GM18858 (cell line): ENCODE measurements around the gene ZSWIM3.
"Not testable (repeated sequence)": the region's sequence is repeated elsewhere in the genome, so short reads cannot be mapped to it uniquely, and the experiment has no call there.

Experiments used
- ATAC-seq: cut with Tn5 transposase; IDR thresholded peaks from one replicate; pipeline ENCODE4 v1.9.1; 2021; ENCODE audit not compliant: unreplicated experiment

Gene ZSWIM3

GRCh38 chr20:45890077-45890984 lies 32.9 kb downstream of the ZSWIM3 start:
- ATAC-seq = no peak

GRCh38 chr20:45890985-45891983 lies 33.9 kb downstream of the ZSWIM3 start, which contains the start of the genes CTSA and NEURL2:
TSS of gene CTSA (plus strand) at chr20:45891335. CDS start at chr20:45891569, 234 bp downstream.
TSS of gene NEURL2 (minus strand) at chr20:45891208. CDS start at chr20:45890991, 217 bp downstream.
- ATAC-seq = peak; percentile 62

GRCh38 chr20:45892049-45892825 lies 34.8 kb downstream of the ZSWIM3 start:
- ATAC-seq = no peak

- ATAC-seq = no peak
These were observed 35.5 kb downstream of the ZSWIM3 start for GRCh38 chr20:45892828-45893500.

GRCh38 chr20:45893831-45894230 lies 36.4 kb downstream of the ZSWIM3 start:
- ATAC-seq = no peak

GRCh38 chr20:45894797-45895196 lies 37.4 kb downstream of the ZSWIM3 start:
- ATAC-seq = no peak

GRCh38 chr20:45896641-45897161 lies 39.3 kb downstream of the ZSWIM3 start:
- no peak for ATAC-seq

GRCh38 chr20:45897289-45897688 lies 39.9 kb downstream of the ZSWIM3 start:
- ATAC-seq = no peak

- no peak for ATAC-seq
These were observed 40.3 kb downstream of the ZSWIM3 start for GRCh38 chr20:45897692-45898091.

- ATAC-seq = no peak
These were observed 40.9 kb downstream of the ZSWIM3 start for GRCh38 chr20:45898285-45898684.

GRCh38 chr20:45899046-45899835 lies 41.8 kb downstream of the ZSWIM3 start:
- no peak for ATAC-seq

GRCh38 chr20:45901332-45901731 lies 43.9 kb downstream of the ZSWIM3 start:
- not testable (repeated sequence) for ATAC-seq

- ATAC-seq = no peak
These were observed 44.8 kb downstream of the ZSWIM3 start for GRCh38 chr20:45902199-45902701.

- no peak for ATAC-seq
These were observed 47.4 kb downstream of the ZSWIM3 start for GRCh38 chr20:45904583-45905504.

GRCh38 chr20:45905505-45906079 lies 48.2 kb downstream of the ZSWIM3 start:
- no peak for ATAC-seq

- ATAC-seq = no peak
These were observed 50.0 kb downstream of the ZSWIM3 start for GRCh38 chr20:45907219-45907948.

GRCh38 chr20:45908084-45908483 lies 50.7 kb downstream of the ZSWIM3 start:
- ATAC-seq = no peak
